Astrocyte (in vitro differentiated cells and primary cell): Measurements from ENCODE around the gene ACTN1.

Source experiments
- EZH2 ChIP-seq: IDR thresholded peaks from 2 replicates; pipeline ENCODE4 v1.6.1; 2012; ENCODE audit warnings: mild to moderate bottlenecking, low read length, inconsistent platforms; ENCODE audit not compliant: insufficient read depth
- TF ChIP-seq, protein P1 (sequence below): IDR thresholded peaks from 2 replicates; pipeline ENCODE4 v1.5.1; 2011; ENCODE audit warnings: low read depth, mild to moderate bottlenecking, inconsistent platforms, low read length, moderate library complexity; ENCODE audit not compliant: insufficient read depth

DNA sequence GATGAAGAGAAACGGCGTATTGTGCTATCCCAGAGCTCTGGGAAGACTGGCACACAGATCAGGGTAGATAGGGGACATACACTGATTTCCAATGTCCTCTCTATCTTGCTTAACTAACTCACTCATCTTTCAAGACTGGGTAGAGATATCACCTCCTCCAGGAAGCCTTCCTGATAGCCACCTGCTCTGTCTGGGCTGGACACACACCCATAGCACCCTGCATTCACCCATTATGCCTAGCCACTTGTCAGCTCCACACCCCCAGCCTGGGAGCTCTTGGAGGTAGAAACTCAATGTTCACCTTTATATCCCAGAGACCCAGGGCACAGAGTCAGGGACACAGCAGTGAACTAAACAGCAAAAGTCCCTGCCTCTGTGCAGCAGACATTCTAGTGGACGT is 52.0 kb downstream of the ACTN1 start:
- TF ChIP-seq, protein P1, sequence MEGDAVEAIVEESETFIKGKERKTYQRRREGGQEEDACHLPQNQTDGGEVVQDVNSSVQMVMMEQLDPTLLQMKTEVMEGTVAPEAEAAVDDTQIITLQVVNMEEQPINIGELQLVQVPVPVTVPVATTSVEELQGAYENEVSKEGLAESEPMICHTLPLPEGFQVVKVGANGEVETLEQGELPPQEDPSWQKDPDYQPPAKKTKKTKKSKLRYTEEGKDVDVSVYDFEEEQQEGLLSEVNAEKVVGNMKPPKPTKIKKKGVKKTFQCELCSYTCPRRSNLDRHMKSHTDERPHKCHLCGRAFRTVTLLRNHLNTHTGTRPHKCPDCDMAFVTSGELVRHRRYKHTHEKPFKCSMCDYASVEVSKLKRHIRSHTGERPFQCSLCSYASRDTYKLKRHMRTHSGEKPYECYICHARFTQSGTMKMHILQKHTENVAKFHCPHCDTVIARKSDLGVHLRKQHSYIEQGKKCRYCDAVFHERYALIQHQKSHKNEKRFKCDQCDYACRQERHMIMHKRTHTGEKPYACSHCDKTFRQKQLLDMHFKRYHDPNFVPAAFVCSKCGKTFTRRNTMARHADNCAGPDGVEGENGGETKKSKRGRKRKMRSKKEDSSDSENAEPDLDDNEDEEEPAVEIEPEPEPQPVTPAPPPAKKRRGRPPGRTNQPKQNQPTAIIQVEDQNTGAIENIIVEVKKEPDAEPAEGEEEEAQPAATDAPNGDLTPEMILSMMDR: no peak
- no peak for TF ChIP-seq EZH2
